GM10248 (cell line): ENCODE measurements around the gene MRPS18A.
A peak's percentile ranks its signal among the peaks of the same experiment; 100 is the strongest.
"Not testable (repeated sequence)": the region's sequence is repeated elsewhere in the genome, so short reads cannot be mapped to it uniquely, and the experiment has no call there.

Experiments
- CTCF ChIA-PET: fragments of 300-600 bp; sonication (Branson Sonifier 250); formaldehyde crosslinking; extraction: SDS; loops from one replicate; lab custom pipeline; 2021; ENCODE audit warnings: antibody characterized with exemption; lab: Yijun Ruan, JAX
- POLR2A ChIA-PET: fragments of 350-650 bp; sonication (Branson Sonifier 250); formaldehyde crosslinking; extraction: SDS; loops from one replicate; lab custom pipeline; 2020; ENCODE audit warnings: antibody characterized with exemption; lab: Yijun Ruan, JAX
- DNase-seq: peaks from one replicate; pipeline ENCODE4 v3.0.0; 2012; ENCODE audit errors: extremely low spot score
- TF ChIP-seq, protein P1 (sequence below): IDR thresholded peaks from 2 replicates; pipeline ENCODE4 v1.5.1; 2012; ENCODE audit warnings: mild to moderate bottlenecking, low read depth; ENCODE audit errors: extremely low read depth, missing control alignments, control extremely low read depth

Gene MRPS18A

GRCh38 chr6:43644940-43645612 is 42.5 kb downstream of the MRPS18A start, which contains the start of gene RSPH9:
Gene RSPH9 (plus strand): TSS chr6:43645036. CDS start chr6:43645099, 63 bp downstream.
- DNase-seq = peak; percentile 81
- ChIA-PET CTCF (interaction anchor here (1.1 to 4.2 kb wide), 7 partner anchors 8 to 429 kb away, joined by 3 to 42 read pairs (median 5); no protein-coding TSS in a partner anchor), POLR2A (interaction anchor here (0.5 to 0.6 kb wide), 4 partner anchors 8 to 577 kb away, joined by 6 to 7 read pairs (median 7); no protein-coding TSS in a partner anchor)
- TF ChIP-seq, protein P1, sequence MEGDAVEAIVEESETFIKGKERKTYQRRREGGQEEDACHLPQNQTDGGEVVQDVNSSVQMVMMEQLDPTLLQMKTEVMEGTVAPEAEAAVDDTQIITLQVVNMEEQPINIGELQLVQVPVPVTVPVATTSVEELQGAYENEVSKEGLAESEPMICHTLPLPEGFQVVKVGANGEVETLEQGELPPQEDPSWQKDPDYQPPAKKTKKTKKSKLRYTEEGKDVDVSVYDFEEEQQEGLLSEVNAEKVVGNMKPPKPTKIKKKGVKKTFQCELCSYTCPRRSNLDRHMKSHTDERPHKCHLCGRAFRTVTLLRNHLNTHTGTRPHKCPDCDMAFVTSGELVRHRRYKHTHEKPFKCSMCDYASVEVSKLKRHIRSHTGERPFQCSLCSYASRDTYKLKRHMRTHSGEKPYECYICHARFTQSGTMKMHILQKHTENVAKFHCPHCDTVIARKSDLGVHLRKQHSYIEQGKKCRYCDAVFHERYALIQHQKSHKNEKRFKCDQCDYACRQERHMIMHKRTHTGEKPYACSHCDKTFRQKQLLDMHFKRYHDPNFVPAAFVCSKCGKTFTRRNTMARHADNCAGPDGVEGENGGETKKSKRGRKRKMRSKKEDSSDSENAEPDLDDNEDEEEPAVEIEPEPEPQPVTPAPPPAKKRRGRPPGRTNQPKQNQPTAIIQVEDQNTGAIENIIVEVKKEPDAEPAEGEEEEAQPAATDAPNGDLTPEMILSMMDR = no peak

DNA sequence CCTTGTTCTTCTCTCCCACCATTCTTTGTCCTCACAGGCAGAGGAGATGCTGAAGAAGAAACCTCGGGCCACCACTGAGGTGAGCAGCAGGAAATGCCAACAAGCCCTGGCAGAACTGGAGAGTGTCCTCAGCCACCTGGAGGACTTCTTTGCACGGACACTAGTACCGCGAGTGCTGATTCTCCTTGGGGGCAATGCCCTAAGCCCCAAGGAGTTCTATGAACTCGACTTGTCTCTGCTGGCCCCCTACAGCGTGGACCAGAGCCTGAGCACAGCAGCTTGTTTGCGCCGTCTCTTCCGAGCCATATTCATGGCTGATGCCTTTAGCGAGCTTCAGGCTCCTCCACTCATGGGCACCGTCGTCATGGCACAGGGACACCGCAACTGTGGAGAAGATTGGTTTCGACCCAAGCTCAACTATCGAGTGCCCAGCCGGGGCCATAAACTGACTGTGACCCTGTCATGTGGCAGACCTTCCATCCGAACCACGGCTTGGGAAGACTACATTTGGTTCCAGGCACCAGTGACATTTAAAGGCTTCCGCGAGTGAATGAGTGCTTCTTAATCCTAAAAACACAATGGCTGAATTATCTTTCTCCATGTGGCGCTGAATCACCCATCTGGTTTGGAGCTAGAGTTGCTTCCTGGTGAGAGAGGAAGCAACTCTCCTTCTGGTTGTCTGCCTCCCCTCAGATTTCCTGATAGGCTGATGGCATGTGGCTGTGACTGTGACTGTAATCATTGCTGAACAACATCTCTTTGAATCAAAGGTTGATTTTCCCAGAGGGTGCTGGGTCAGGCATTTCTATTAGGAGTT is 47.4 kb downstream of the MRPS18A start:
- DNase-seq = no peak
- POLR2A ChIA-PET = no interaction called here

GRCh38 chr6:43636308-43636659 is 51.3 kb downstream of the MRPS18A start:
- POLR2A ChIA-PET = interaction anchor here (1.2 kb wide), 1 partner anchor 61 kb away, joined by 3 read pairs; the partner anchor contains the start of genes POLH and XPO5
- DNase-seq = no peak
- CTCF ChIA-PET = interaction anchor here (1.0 to 6.0 kb wide), 5 partner anchors 9 to 442 kb away, joined by 3 to 32 read pairs (median 6); no protein-coding TSS in a partner anchor
- TF ChIP-seq, protein P1 = no peak

More for the DNA sequence above, 47.4 kb downstream of the MRPS18A start:
- TF ChIP-seq, protein P1 = no peak
- CTCF ChIA-PET = interaction anchor here (0.6 to 6.0 kb wide), 5 partner anchors 10 to 129 kb away, joined by 3 to 32 read pairs (median 3); no protein-coding TSS in a partner anchor

GRCh38 chr6:43635387-43636307 is 51.9 kb downstream of the MRPS18A start, which contains the start of gene MAD2L1BP:
Gene MAD2L1BP (plus strand): TSS chr6:43635840. CDS start chr6:43635876, 36 bp downstream.
- CTCF ChIA-PET = interaction anchor here (1.8 to 6.0 kb wide), 2 partner anchors 32 to 443 kb away, joined by 6 to 32 read pairs; no protein-coding TSS in a partner anchor
- peak; percentile 83 for DNase-seq
- TF ChIP-seq, protein P1 = no peak
- POLR2A ChIA-PET = interaction anchor here (0.5 to 1.2 kb wide), 2 partner anchors 60 to 134 kb away, joined by 3 read pairs; partner anchors contain the start of genes POLH, VEGFA and XPO5

- TF ChIP-seq, protein P1 = no peak
- ChIA-PET CTCF (interaction anchor here (1.8 to 6.0 kb wide), 2 partner anchors 33 to 444 kb away, joined by 6 to 32 read pairs; no protein-coding TSS in a partner anchor), POLR2A (interaction anchor here (0.5 to 1.2 kb wide), 2 partner anchors 59 to 135 kb away, joined by 3 read pairs; partner anchors contain the start of genes POLH, VEGFA and XPO5)
- DNase-seq = no peak
Observed at GRCh38 chr6:43634702-43635303, 52.8 kb downstream of the MRPS18A start.

DNA sequence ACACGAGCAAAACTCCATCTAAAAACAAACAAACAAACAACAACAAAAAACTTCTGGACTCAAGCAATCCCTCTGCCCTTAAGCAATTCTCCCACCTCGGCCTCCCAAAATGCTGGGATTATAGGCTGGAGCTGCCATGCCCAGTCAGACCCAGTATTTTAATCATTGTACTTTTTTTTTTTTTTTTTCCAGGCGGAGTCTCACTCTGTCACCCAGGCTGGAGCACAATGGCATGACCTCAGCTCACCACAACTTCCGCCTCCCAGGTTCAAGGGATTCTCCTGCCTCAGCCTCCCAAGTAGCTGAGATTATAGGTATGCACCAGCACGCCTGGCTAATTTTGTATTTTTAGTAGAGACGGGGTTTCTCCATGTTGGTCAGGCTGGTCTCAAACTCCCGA is 54.6 kb downstream of the MRPS18A start:
- DNase-seq, POLR2A ChIA-PET: not testable (repeated sequence)
- CTCF ChIA-PET = interaction anchor here (1.4 kb wide), 1 partner anchor 34 kb away, joined by 3 read pairs; no protein-coding TSS in a partner anchor
